NCI-H2107 treated with DMSO at 0.1 percent for 48 hours (cell line): Measurements from ENCODE around the gene FLT1.
A peak's percentile ranks its signal among the peaks of the same experiment; 100 is the strongest.

Experiments used
- DNase-seq: peaks from one replicate; lab custom pipeline; 2025; ENCODE audit not compliant: unreplicated experiment; lab: John Stamatoyannopoulos, UW

The FLT1 gene

GRCh38 chr13:28349371-28349770, 145.6 kb downstream of the FLT1 start:
- DNase-seq, result no peak

GRCh38 chr13:28347456-28348371, 147.2 kb downstream of the FLT1 start:
- no peak for DNase-seq

GRCh38 chr13:28346154-28346553, 148.8 kb downstream of the FLT1 start:
- no peak for DNase-seq

- no peak for DNase-seq
These were observed 150.8 kb downstream of the FLT1 start for GRCh38 chr13:28344163-28344562.

GRCh38 chr13:28342251-28342650, 152.7 kb downstream of the FLT1 start:
- DNase-seq, result no peak

- no peak for DNase-seq
These were observed 154.6 kb downstream of the FLT1 start for GRCh38 chr13:28340272-28340793.

- DNase-seq, result no peak
These were observed 155.5 kb downstream of the FLT1 start for GRCh38 chr13:28339419-28339818.

GRCh38 chr13:28338742-28339141, 156.2 kb downstream of the FLT1 start:
- DNase-seq, result no peak

GRCh38 chr13:28338006-28338574, 156.8 kb downstream of the FLT1 start:
- DNase-seq, result no peak

- DNase-seq, result no peak
These were observed 157.5 kb downstream of the FLT1 start for GRCh38 chr13:28337166-28338005.

- DNase-seq, result no peak
These were observed 158.7 kb downstream of the FLT1 start for GRCh38 chr13:28336193-28336657.

- DNase-seq, result no peak
These were observed 161.6 kb downstream of the FLT1 start for GRCh38 chr13:28333204-28333881.

GRCh38 chr13:28329395-28330158, 165.4 kb downstream of the FLT1 start:
- DNase-seq, result no peak

GRCh38 chr13:28328271-28328607, 166.7 kb downstream of the FLT1 start:
- no peak for DNase-seq

GRCh38 chr13:28327373-28328270, 167.3 kb downstream of the FLT1 start:
- no peak for DNase-seq

- no peak for DNase-seq
These were observed 168.9 kb downstream of the FLT1 start for GRCh38 chr13:28326056-28326455.

- no peak for DNase-seq
These were observed 169.9 kb downstream of the FLT1 start for GRCh38 chr13:28325022-28325421.

GRCh38 chr13:28324181-28324789, 170.6 kb downstream of the FLT1 start:
- peak; percentile 31 for DNase-seq
